GM21825 (cell line): ENCODE data around the gene ZNF488.

Experiments
- ATAC-seq: cut with Tn5 transposase; IDR thresholded peaks from one replicate; pipeline ENCODE4 v1.9.1; 2021; ENCODE audit warnings: mild to moderate bottlenecking, moderate library complexity; ENCODE audit not compliant: unreplicated experiment

Gene ZNF488

DNA sequence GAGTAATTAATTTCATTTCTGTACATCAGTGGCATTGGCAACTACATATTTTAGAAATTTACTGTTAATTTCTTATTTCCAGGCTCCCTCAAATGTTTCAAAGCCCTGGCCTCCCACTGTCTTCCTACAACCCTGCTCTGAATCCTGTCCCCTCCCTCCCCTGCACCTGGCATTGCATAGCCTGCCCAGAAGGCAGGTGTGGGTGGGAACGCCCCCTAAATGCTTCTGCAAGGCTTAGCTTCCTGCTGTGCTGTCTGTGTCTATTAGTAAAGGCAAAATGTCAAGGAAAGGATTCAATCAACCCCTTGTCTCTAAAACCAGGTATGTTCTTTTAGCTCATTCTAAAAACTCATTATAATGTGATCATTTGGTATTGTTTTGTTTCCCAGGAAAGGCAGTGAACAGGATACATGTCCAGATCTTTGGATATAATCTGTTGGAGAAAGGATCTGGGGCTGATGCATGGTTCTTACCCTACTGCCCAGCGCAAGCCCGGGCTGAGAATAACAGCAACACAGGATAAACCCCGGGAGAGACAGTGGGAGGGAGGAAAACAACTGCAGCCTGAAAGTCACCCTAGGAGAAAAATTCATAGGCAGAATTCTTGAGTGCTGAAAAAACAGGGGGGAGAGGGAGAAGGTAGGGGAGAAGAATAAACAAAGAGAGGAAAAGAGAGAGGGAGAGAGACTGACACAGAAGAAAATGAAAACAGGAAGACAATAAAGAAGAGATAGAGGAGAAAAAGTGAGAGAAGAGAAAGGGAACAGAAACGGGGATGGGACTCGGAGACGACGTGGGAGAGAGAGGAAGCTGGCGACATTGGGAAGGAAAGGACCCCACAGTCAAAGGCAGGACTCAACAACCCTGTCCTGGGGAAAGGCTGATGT lies 589 bp downstream of the ZNF488 start:
- no peak for ATAC-seq

DNA sequence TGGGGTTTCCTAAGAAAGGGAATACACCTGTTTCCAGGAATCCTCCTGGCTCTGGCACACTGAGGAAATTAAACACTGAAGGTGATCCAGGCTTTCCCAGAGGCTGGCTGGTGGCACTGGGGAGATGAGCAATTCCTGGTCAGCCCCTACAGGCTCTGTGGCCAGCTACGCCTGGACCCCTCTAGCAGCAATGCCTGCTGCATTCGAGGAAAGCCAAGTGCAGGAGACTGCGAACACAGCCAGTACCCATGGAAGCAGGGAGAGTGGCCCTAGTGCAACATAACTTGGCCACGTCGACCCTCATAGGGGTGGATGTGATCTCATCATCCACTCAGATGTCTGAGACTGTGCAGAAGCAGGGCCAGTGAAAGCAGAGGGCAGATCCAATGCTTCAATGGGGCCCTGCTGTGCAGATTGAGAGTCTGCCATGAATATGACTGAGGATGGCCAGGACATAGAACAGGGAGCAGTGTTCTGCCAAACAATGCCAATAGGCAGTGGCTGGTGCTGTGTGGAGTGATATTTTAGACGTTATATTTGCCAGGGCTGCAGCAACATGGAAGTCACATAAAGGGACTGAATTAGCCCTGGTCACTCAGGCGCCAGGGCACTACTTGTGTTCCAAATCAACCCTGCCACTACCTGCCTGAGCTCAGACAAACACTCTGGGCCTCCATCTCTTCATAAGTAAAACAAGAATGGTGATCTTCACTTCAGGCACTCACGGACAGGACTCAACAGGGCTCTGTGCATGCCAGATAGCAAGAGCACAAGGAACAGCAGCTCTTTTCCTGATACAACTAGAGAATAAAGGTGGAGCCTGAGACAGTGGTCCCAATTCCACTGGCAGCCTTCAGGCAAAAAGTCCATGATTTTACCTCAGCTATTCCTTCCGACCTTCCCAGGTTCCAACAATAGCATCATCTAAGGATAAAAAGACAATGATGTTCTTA lies 2.4 kb downstream of the ZNF488 start:
- ATAC-seq, result no peak

DNA sequence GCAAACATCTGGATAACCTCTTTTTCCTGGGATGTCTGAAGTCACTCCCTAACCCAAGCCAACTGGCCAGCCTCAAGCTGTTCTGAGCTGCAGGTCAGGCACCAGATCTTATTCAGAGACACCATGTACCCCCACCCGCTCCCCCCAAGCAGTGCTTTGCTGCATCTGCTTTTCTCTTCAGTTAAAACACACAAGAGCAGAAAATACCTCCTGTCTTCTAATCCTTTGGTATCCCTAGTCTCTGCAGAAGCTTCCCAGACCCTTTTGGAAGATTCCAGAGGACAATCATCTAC lies 3.0 kb downstream of the ZNF488 start:
- ATAC-seq, result no peak

DNA sequence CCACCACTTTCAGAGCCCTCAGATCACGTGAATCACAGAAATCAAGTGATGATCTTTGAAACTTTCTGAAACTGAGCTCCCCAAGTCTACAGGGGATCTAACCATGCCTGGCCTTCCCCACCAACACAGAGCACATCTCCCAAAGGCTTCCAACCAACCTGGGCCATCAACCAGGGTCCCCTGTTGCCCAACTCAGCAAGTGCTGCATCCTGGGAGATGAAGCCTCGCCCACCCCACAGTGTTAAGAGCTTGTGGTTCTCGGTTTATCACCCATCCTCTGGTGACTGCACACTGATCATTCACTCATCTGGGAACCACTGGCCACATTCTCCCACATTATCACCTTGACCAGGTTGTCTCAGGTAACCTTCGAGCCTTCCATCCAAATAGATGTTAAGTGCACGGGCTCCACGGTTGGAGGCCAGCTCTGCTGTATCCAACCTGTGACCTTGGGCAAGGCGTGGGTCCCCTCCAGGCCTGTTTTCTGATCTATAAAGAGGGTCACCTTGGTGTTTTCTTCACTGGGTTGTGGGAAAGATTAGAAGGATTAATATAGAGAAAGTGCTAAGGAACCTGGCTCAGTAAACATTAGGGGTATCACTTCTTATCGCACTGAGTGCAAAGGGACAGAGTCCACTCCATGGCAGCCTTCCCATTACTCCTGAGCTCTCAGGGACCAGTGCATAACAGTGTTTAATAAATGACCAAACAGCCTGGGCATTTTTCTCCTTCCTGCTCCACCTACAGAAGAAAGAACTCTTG lies 3.6 kb downstream of the ZNF488 start:
- no peak for ATAC-seq

DNA sequence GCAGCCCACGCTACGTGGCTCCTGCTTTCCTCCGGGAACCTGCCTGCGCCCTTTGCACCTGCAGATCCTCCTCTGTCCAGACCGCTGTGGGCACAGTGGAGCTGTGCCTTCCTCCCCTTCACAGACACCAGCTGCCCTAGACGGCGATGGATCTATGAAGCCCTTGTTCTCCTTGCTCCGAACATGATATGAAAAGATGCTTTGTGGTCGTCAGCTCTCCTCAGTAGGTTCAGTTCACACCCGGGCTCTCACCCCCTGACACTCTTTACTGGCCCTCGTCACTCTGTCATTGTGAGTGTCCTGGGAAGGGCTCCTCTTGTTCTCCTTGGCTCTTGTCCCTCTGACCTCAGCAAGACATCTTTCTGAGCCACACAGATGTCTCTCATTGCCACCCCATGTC lies 4.2 kb downstream of the ZNF488 start:
- ATAC-seq, result no peak

DNA sequence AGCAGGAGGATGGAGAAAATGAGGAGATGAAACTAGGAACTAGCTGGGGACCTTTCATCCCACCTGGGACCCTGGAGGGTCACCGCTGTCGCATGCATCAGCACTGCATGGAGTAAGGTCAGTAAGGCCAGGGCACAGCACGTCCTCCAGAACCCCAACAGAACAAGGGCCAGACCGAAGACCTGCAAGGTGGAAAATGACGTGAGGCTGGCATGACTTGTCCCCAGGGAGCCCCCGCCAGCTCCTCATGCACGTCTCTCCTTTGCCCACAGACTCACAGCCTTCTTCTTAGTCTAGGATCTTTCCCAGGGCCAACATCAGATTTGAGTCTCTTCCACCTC lies 4.7 kb downstream of the ZNF488 start:
- no peak for ATAC-seq

DNA sequence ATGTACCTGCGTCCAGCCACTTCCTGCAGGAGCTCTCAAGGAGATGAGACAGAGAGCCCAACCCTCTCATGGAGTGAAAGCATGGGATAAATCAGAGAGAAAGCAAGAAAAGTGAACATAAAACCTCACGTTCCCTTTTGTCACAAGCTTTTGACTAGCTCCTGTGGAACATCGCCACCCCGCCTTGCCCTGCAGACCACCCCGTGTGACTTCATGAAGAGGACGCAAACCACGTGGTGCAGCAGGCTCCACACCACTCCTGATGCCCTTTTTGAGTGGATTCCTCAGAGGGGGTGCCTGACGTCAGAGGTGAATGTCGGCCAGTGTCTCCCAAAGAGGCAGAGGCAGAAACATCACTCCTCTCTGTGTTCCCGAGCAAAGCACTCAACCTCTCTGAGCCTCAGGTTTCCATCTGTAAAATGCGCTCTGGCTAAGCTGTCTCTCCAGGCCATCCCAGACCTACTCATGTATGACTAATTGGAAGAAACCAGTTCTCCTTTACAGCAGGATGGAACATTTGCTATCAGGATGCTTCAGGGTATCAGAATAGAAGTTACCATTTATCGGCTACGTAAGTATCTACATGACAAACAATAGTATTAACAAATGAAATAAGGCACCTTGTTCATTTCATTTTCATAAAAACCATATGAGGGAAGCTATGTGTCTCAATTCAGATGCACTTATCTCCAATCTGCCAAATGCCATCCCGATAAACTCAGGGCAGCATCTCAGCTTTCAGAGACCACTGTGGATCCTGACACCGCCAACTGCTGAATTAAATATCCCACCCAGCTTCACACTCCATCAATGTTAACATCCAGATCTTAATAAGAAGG lies 5.3 kb downstream of the ZNF488 start:
- ATAC-seq, result no peak

DNA sequence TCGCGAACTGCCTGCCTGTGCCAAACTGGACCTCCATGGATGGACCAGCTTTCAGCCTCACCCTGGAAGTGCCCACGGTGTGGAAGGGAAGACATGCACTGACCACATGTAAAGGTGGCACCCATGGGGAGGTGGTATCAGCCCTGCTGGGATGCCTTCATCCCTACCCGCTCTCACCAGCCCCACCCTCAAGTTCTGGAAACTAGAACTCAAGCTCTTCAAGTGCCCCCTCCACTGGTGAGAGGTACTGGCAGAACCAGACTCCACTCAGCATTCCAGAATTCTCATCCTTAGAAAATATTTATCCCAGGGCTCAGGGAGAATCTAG lies 5.9 kb downstream of the ZNF488 start:
- no peak for ATAC-seq

DNA sequence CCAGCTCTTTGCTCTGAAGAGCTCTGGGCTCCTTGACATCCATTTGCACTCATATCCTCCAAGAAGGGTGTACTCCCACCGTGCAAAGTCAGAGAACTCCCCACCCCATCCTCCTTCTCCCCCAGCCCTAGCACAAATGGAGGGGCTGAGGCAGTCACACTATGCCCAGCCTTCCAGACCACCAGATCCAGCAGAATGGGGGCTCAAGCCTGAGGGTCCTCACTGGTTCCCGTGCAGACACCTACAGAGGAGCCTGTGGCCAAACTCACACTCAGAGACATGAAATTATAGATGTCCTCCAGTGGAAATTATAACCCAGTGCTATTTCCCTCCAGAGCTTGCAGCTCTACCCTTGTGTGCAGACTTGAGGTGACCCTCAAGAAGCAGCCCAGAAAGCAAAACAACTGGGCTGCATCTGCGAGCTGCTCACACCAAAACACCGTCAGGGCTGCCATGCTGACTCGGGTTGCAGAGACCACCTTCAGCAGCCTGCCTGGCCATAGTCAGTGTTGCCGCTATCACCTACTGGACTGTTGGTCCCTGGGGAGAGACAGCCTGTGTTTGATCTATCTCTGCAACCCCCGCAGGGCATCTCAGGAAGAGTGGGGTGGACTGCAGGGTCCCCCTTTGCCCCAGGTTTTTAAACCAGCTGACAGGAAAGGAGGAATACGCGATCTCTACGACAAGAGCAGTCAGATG lies 7.4 kb downstream of the ZNF488 start:
- no peak for ATAC-seq

DNA sequence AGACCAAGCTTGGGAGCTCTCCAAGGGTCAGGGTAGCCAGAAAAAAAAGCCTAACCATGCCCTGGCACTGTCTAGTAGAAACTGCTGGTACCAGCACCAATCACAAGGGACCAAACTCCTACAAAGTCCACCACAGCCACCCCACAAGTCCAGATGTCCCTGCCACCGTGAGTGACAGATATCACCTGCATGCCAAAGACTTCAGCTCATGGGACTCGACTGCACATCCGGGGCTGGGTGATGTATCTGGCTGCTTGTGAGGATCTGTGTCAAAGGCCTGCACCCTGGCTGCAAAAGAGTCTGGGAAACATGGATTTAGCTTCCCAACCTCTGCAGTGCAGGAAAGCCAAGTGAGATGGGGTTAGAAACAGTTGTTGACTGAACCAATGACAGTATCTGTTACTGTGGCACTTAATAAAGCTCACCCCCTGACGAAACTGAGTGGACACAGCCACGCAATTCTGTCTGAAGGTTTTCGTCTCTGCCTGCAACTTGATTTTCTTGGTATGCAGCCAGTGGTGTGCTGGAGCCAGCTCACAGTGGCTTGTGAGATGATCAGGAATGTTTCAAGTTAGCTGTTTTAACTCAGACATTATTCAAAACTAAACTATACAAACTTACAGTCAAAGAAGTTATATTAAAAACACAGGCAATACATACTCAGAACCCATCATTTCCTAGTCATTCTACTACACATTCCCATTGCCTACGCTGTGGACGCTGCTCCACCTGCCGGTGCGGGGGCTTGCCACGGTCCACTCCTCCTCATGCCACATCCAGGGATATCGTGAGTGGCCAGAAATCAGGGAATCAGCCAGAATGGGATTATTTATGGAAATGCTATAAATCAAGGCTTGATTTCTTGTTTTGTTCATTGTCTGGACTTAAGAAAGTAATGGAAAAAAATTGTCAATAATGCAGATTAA lies 9.2 kb downstream of the ZNF488 start:
- ATAC-seq, result no peak

DNA sequence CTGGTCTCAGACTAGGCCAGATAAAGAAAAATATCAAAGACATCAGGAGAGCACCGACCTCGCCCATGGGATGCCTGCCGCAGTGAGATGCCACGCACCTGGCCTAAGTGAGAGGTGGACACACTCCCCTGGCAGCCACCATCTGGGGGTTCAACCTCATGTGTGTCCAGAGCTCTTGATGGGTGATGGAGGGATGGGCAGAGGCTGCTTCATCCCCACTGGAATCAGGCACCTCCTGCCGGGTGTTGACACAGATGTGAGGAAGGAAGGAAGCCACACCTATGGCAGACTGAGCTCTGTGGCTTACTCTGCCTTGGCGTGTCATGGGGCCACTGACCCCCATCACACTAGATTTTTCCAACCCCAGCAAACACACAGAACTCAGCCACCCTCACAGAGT lies 11.4 kb downstream of the ZNF488 start:
- ATAC-seq, result no peak

DNA sequence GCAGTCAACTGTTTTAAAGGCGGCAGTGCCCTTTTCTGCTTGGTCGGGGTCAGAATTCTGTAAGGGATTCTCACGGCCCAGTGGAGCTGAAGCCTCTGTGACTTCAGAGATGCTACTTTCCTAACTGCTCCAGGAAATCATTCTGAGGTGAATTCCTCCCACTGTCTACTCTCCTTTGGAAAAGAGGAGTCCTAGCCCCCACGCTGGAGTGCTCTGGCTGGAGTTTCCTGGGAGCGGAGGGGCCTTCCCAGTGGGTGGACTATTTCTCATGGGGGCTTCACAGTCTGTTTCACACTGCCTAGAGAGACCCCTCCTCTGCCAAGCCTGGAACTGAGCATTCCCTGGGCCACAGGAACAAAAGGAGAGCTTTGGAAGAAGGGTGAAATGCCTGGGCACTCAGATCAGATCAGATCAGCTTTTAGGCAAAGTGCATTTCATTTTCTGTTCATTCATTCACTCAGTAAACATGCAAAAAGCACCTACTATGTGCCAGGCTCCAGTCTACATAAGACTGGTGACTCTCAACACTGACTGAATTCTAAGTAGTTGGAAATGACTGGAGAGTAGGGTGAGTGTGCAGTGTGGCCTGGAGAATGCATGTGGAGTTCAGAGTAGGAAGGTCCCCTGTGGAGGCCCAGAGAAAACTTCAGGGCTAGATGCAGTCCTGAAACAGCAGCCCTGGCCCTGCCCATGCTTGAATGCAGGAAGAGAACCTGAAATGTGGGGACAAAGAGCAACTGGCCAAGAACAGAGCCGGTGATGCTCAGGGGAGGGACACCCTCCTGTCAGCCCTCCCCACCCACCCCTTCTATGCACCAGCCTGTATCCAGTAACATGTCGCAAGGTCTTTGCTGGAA lies 12.2 kb downstream of the ZNF488 start:
- ATAC-seq, result no peak

DNA sequence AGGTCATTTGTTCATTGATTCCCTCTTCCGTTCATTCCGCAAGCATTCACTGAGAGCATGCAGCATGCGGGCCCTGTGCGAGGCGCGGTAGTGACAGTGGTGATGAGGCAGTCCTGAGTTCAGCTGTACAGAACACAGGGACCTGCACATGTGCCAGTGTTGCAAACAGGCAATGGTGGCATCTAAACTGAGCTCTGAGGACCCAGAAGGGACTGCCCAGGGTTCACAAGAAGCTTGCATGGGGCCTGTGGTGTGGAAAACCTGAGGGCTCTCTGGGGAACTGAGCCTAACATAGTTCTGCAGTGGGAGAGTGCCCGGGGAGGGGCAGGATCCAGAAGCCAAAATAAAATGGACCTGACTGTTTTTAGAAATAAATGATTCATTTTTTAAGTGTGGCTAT lies 13.2 kb downstream of the ZNF488 start:
- ATAC-seq, result no peak

DNA sequence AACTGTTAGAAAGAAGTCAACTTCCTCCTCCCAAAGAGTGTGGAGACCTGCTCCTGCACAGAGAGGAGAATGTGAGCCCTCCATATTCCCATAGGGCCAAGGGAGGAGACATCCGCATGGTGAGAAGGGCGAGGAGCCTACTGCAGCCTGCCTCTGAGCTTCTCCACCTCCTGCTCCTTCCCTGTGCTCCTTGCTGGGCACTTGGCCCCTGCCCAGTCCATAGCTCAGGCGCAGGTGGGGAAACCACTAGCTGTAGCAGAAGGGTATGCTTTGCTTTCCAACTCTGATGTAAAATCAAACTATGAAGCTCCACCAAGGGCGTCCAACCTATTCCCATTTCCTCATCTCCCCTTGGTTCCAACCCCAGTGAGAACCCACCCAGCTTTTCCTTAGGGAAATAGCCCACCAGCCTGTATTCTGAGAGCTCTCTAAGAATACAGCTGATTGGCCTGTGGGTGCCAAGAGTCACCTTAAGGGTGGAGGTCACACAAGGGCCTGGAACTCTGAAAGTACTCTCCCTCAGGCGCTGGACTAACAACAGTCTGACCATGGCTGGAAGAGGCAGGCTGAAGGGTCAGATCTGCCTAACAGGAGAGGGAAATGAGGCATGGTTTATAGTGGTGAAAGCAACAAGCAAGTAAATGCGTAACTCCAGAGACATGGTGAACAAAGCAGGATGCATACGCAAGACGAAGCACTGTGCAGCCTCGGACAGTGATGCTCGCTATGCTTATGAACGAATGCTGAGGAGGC lies 13.9 kb downstream of the ZNF488 start:
- ATAC-seq, result no peak

DNA sequence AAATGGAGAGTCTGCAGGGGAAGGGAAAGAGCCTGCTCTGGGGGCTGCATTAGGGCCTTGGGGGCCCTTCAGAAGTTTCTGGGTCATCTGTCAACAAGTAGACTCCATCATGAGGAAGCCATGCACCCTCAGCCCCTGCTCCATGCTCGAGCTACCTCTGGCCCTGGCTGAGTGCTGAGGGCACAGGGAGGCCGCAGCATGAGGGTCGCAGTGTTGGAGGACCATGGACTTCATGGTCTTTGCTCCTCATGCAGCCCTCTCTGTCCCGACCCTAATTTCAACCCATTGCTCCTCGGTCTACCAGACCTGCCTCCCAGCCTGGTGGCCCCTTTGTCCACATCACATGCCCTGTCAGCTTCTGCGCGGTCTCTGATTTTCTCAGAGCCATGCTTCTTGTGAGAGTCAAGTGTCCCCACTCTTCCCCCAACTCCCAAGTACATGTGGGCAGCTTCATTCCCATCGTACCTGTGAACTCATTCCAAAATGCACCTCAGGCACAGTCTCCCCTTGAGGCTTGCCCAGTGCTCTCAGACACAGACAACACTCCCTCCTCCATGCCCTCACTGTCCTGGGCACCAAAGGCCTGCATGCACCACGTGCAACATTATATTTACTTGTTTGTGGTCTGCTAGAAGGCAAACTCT lies 14.7 kb downstream of the ZNF488 start:
- ATAC-seq, result no peak

DNA sequence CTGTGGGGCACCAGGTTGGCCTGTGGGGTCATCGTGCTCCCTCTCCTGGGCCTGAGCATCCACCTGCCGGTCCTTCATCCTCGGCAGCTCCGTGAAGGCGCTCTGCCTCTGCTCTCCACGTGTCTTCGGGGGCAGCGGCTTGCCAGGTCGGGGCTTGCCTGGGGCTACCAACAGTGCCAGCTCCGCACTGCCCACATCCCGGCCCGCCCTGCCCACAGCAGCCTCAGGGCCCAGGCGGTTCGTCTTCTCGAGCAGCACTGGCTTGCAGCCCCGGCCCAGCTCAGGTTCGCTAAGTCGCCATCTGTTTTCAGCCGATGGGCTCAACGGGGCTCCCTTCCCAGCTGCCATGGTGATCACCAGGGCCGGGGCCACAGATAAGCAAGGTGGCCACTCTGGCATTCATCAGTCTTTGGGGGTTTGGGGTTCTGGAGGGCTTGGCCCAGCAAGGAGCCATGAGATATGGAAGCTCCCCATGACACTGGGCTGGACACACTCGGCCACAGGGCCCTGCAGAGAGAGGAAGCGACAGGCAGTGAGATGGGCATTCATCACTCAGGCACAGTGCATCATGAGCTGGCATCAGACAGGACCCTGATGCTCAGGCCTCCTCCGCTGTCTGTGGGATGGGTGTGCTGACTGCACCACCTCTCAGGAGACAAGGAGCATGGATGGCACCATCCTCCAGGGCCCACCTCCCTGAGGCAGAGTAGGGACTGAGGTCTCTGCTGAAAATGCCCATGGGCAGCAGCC lies 15.5 kb downstream of the ZNF488 start:
- no peak for ATAC-seq
